K562 (cell line): ENCODE data around the gene USP15. TPM values are rescaled to one million over a fixed set of nuclear protein-coding genes. Genes with fewer than 3 reads are reported as not detected.

Source experiments
- ATAC-seq: fragments of 200-7000 bp; cut with Tn5 transposase; 3 replicates; pipeline ENCODE4 v1.9.1; 2020; ENCODE audit warnings: moderate library complexity
- BruUV-seq: library from RNA; stranded (reverse); fragments of 400-500 nt; replicated peaks from 2 replicates; lab custom pipeline; 2021; lab: Mats Ljungman, UMichigan
- CTCF ChIA-PET: fragments of 300-600 bp; formaldehyde crosslinking; extraction: SDS; loops from one replicate; lab custom pipeline; 2021; ENCODE audit warnings: low intra/inter-chr PET ratio; lab: Yijun Ruan, JAX
- POLR2A ChIA-PET: fragments of 300-600, 350-650 bp; sonication (Branson Sonifier 250); formaldehyde crosslinking; extraction: SDS; loops from one replicate; lab custom pipeline; 2021; ENCODE audit warnings: antibody characterized with exemption, inconsistent platforms; lab: Yijun Ruan, JAX
- DNase-seq, 4 experiments: peaks; one replicate each; pipeline versions ENCODE4 v3.0.0 to v3.0.0-alpha.2; 2011 to 2018; ENCODE audit warnings: low spot score in 3 of 4, mixed read lengths in 3 of 4; ENCODE audit errors: extremely low read depth in 1 of 4
- FAIRE-seq: peaks from 2 replicates; lab custom pipeline; 2011; peaks lifted over from hg19 to GRCh38; lab: Jason Lieb, UNC
- H2AFZ ChIP-seq: 2 replicates; pipeline ENCODE4 v1.6.0; 2011; ENCODE audit warnings: low read depth, low read length, control low read depth, inconsistent platforms
- H3K27ac ChIP-seq: fragments of 200-600 bp; 3 replicates; pipeline ENCODE4 v1.8.0; 2011; ENCODE audit warnings: low read depth, mild to moderate bottlenecking, control low read depth, inconsistent platforms, low read length, moderate library complexity, mixed read lengths; ENCODE audit errors: extremely low read depth
- H3K27me3 ChIP-seq, 2 experiments: fragments of 300-600 bp in 1 of 2; 2 replicates in 1 of 2; 3 replicates in 1 of 2; pipeline versions ENCODE4 v1.6.0 to v1.8.0; 2011; ENCODE audit warnings: inconsistent platforms in 2 of 2, low read length in 2 of 2, mild to moderate bottlenecking in 1 of 2, mixed read lengths in 1 of 2, moderate library complexity in 1 of 2; ENCODE audit not compliant: control insufficient read depth in 2 of 2, insufficient read depth in 2 of 2
- H3K36me3 ChIP-seq: fragments of 300-600 bp; 3 replicates; pipeline ENCODE4 v1.8.0; 2011; ENCODE audit warnings: mild to moderate bottlenecking, low read length, inconsistent platforms; ENCODE audit not compliant: control insufficient read depth, insufficient read depth
- H3K4me1 ChIP-seq, 2 experiments: fragments of 200-600 bp in 1 of 2; replicated peaks in 1 of 2; 2 replicates in 1 of 2; 3 replicates in 1 of 2; pipeline versions ENCODE4 v1.5.1 to v1.8.0; 2011; ENCODE audit warnings: inconsistent platforms in 2 of 2, low read length in 2 of 2, mild to moderate bottlenecking in 1 of 2, mixed read lengths in 1 of 2, moderate library complexity in 1 of 2; ENCODE audit not compliant: control insufficient read depth in 2 of 2, insufficient read depth in 2 of 2
- H3K4me2 ChIP-seq: 2 replicates; pipeline ENCODE4 v1.6.1; 2011; ENCODE audit warnings: low read length, control low read depth, inconsistent platforms, mixed read lengths; ENCODE audit not compliant: insufficient read depth
- H3K4me3 ChIP-seq: fragments of 200-600 bp; sonication (generic), shearing (Covaris generic); 2 replicates; pipeline ENCODE4 v1.5.1; 2016; ENCODE audit warnings: control low read depth, inconsistent platforms
- H3K79me2 ChIP-seq: fragments of 200-600 bp; 3 replicates; pipeline ENCODE4 v1.8.0; 2011; ENCODE audit warnings: low read length, inconsistent platforms; ENCODE audit not compliant: control insufficient read depth, insufficient read depth
- H3K9ac ChIP-seq, 2 experiments: 2 replicates each; pipeline versions ENCODE4 v1.6.0 to v1.6.1; 2011; ENCODE audit warnings: low read depth in 2 of 2, low read length in 2 of 2, control low read depth in 1 of 2, inconsistent platforms in 1 of 2, mild to moderate bottlenecking in 1 of 2, mixed read lengths in 1 of 2; ENCODE audit not compliant: insufficient read depth in 1 of 2
- H3K9me1 ChIP-seq: one replicate; pipeline ENCODE4 v1.6.0; 2011; ENCODE audit warnings: inconsistent platforms, mild to moderate bottlenecking, low read length, moderate library complexity; ENCODE audit not compliant: control insufficient read depth, insufficient read depth
- H3K9me3 ChIP-seq: replicated peaks from 2 replicates; pipeline ENCODE4 v1.5.1; 2011; ENCODE audit warnings: low read depth, low read length, inconsistent platforms; ENCODE audit not compliant: control insufficient read depth, insufficient read depth
- H4K20me1 ChIP-seq: replicated peaks from 2 replicates; pipeline ENCODE4 v1.6.1; 2011; ENCODE audit warnings: low read length, inconsistent platforms, mixed read lengths; ENCODE audit not compliant: control insufficient read depth, insufficient read depth
- CBFA2T3 ChIP-seq: fragments of 450-650 bp; IDR thresholded peaks from 2 replicates; pipeline ENCODE4 v1.6.1; 2017
- CXXC5 ChIP-seq: fragments of 250-450 bp; sonication (Bioruptor Pico); IDR thresholded peaks from 2 replicates; pipeline ENCODE4 v1.8.0; 2022; ENCODE audit warnings: inconsistent platforms, mild to moderate bottlenecking, moderate library complexity
- DPF2 ChIP-seq: fragments of 450-650 bp; IDR thresholded peaks from 2 replicates; pipeline ENCODE4 v1.6.1; 2016
- E2F4 ChIP-seq: sonication (generic); formaldehyde crosslinking; IDR thresholded peaks from 2 replicates; pipeline ENCODE4 v1.8.0; 2022; ENCODE audit warnings: mild to moderate bottlenecking, low read depth, missing genetic modification reagents
- EP300 ChIP-seq: IDR thresholded peaks from 2 replicates; pipeline ENCODE4 v1.6.1; 2012; ENCODE audit warnings: low read length, improper control_type of control experiment
- JUND ChIP-seq, 2 experiments: IDR thresholded peaks; 2 replicates in 1 of 2; 3 replicates in 1 of 2; pipeline ENCODE4 v1.6.1; 2011; ENCODE audit warnings: borderline replicate concordance in 2 of 2, low read depth in 2 of 2, low read length in 2 of 2, improper control_type of control experiment in 1 of 2, missing biosample characterization in 1 of 2, missing genetic modification characterization in 1 of 2, missing genetic modification reagents in 1 of 2
- TEAD4 ChIP-seq, 2 experiments: sonication (generic) in 1 of 2; formaldehyde crosslinking in 1 of 2; IDR thresholded peaks; 2 replicates each; pipeline versions ENCODE4 v1.6.1 to v1.8.0; 2012 to 2022; ENCODE audit warnings: borderline replicate concordance in 1 of 2, inconsistent platforms in 1 of 2, low read length in 1 of 2, mild to moderate bottlenecking in 1 of 2, missing genetic modification reagents in 1 of 2
- ZNF384 ChIP-seq: IDR thresholded peaks from 2 replicates; pipeline ENCODE4 v1.6.1; 2012; ENCODE audit warnings: low read depth, low read length, improper control_type of control experiment
- WGBS: fragments of 100-300 bp; shearing (Covaris generic); methylation state at CpG from one replicate; pipeline ENCODE4 v1.1.6; 2016; ENCODE audit warnings: low coverage, mixed read lengths; ENCODE audit not compliant: insufficient coverage; ENCODE audit errors: missing lambda C conversion rate; 5-methylcytosine and 5-hydroxymethylcytosine counted together
- in situ Hi-C: fragments of 300-500 bp; cut with MboI; formaldehyde crosslinking; loops from 4 replicates; pipeline ENCODE4 v1.15.0; 2018; ENCODE audit warnings: inconsistent platforms, mixed read lengths
- intact Hi-C: fragments of 100-400 bp; cut with micrococcal nuclease; formaldehyde crosslinking; loops from 2 replicates; pipeline ENCODE4 v1.14.2; 2022
- polyA plus RNA-seq, 8 experiments: library from polyadenylated mRNA; depleted of rRNA in 4 of 8; stranded (reverse) in 5 of 8; unstranded in 3 of 8; fragments of >200 nt; fragmentation: Nextera tagmentation in 2 of 8; fragmentation: Illumina TruSeq in 1 of 8; extraction: Ambion mirVana in 2 of 8; extraction: Trizol in 1 of 8; gene quantifications; 2 replicates each; pipeline versions ENCODE4 v1.2.1 to v1.2.3, GENCODE V29; 2011 to 2014; ENCODE audit warnings: inconsistent platforms in 1 of 8, missing spikeins in 1 of 8
- total RNA-seq, 7 experiments: library from RNA; depleted of rRNA in 6 of 7; stranded (reverse); fragments of >200 nt in 6 of 7; fragmentation: Illumina TruSeq in 2 of 7; extraction: Trizol in 2 of 7; gene quantifications; 2 replicates each; pipeline versions ENCODE4 v1.2.1 to v1.2.3, GENCODE V29; 2011 to 2021; ENCODE audit warnings: low replicate concordance in 1 of 7
- TF ChIP-seq, protein P1 (sequence below): sonication (generic); IDR thresholded peaks from 2 replicates; pipeline ENCODE4 v1.6.1; 2016
- TF ChIP-seq, protein P2 (sequence below): fragments of 250-450 bp; sonication (Bioruptor Pico); IDR thresholded peaks from 2 replicates; pipeline ENCODE4 v1.5.0; 2021; ENCODE audit warnings: mild to moderate bottlenecking, moderate library complexity

USP15 gene
- total and polyA plus RNA-seq, 9 of the 15 experiments (the other 6 are each of a cell fraction or from before 2014, with no cell fraction given): 140 to 272 (median 182) TPM

DNA sequence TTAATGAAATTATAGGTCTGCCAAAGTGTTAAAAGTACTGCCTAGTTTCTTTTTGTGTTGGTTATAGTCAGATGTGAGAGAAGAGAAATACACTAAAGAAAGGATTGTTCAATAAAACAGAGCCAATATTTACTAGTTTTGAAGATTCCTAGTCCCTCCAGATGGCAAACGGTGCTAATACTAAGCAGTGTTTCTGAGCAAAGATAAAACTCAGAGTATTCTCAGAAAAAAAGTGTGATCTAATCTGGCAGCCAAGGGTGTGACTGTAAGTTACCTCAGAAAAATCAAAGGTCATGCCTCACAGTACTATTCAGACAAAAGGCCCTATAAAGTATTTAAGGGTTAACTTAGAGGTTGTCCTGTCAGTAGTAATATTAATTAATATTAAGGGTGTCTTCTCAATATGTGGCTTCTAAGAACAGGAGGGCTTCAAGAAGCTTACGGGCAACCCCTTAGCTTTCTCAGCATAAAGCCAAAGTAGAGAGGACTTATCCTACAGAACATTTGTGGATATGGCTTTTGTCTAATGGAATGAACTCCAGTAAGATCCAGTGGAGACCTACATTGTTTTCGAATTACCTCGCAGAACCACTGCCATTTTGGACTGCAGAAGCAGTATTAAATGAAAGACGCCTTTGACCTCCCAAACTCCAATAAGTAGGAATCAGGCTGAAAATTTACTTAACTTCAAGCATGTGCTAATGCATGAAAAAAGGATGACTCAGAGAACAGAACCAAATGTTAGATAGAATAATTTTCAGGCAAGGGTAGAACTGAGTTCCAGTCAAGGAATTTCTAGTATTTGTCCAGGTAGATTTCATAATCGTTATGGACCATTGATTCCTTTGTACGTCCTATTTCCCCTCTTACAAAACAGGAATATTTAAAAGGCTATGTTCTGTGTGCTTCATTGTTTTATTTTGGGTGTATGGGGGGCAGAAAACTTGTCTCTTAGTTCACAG is 46.6 kb downstream of the USP15 start:
- intact Hi-C loops: loop anchor here (5.0 kb wide), 1 partner anchor 45 kb away; the partner anchor contains the start of gene USP15
- H3K4me3 ChIP-seq: no peak overlapping the region
- TF ChIP-seq ZNF384 (peak; percentile 60; the same call in 1 of the 2 replicates), TEAD4 (IDR thresholded peaks at IDR 0.05; ENCODE audit: low read length) (0 out of 2 replicates have a peak, but pooled peaks have one; percentile 11), TEAD4 (CRISPR knock-in tag; IDR thresholded peaks at IDR 0.05; ENCODE audit: borderline replicate concordance) (no peak), JUND (IDR thresholded peaks at IDR 0.05; ENCODE audit: borderline replicate concordance, low read depth, low read length) (peak; percentile 16; the same call in 1 of the 2 replicates), JUND (tag; IDR thresholded peaks at IDR 0.05; ENCODE audit: borderline replicate concordance, low read depth, low read length) (no peak; the same call in 2 of the 3 replicates), DPF2 (peak; percentile 55; the same call in 1 of the 2 replicates), CXXC5 (CRISPR knock-in tag) (peak; percentile 15; the same call in 1 of the 2 replicates), E2F4 (no peak), CBFA2T3 (peak; percentile 18; the same call in 1 of the 2 replicates), EP300 (0 out of 2 replicates have a peak, but pooled peaks have one; percentile 6)
- TF ChIP-seq, protein P1, sequence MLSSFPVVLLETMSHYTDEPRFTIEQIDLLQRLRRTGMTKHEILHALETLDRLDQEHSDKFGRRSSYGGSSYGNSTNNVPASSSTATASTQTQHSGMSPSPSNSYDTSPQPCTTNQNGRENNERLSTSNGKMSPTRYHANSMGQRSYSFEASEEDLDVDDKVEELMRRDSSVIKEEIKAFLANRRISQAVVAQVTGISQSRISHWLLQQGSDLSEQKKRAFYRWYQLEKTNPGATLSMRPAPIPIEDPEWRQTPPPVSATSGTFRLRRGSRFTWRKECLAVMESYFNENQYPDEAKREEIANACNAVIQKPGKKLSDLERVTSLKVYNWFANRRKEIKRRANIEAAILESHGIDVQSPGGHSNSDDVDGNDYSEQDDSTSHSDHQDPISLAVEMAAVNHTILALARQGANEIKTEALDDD: peak; percentile 15; the same call in 1 of the 2 replicates
- TF ChIP-seq, protein P2, sequence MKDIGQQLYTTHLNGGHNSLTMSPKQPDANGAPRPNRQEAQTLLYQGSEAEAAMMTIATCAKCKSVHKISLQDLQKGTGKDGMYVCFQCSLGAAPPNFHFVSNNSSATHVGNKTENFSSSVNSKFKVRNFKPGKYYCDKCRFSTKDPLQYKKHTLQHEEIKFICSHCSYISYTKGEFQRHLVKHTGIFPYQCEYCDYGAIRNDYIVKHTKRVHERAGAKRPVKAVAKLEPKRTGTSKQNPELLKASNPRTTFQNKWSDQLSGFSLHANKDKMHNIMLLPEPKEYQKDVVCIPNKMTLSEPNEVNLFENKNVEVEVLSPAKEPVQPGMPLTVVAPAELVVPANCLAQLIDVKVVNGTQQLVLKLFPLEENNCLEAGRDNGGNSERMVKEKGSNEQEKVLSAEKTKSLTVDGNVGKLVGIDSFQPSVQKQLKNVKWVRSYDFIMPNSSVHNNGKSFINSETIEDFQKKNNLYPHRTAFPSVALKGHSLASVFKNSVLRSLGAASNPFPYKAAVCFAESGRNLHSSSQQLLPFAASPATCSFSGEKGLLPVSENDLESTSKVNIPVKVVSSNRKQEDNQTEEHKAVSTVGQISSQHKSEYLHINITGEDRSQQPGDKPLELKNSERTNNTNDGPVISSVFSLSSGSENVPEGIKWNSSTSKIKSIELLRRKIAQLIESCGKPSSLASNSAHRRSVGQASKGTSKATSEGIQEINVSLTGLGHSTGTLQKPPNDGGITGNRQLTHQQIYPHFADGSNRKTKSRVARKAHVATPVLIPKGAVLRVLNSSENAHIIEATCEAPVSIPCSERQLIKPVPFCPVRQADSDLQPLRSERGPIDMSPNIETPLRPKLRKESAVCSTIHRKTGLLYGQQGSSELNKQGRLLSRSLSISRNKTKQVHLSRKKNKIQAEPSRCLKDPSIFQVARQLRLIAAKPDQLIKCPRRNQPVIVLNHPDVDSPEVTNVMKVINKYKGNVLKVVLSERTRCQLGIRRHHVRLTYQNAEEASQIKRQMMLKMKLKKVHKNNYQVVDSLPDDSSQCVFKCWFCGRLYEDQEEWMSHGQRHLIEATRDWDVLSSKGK: no peak
- TF ChIP-seq, all 486 proteins: peak for 8
- DNase-seq (peak in 1 of 4 experiments; percentile 35), ATAC-seq (peak; percentile 78), FAIRE-seq (no peak)
- in situ Hi-C loops: no loop called here
- Histone ChIP-seq H3K79me2 (peaks cover 100% of the 10 kb centered on the region), H3K4me1 (peaks cover 3 to 16% of the 10 kb centered on the region in 2 experiments; a peak in 3 of 5 replicates), H3K36me3 (peaks cover 98% of the 10 kb centered on the region), H2AFZ (no peak overlapping the region), H3K27ac (peak overlapping the region; percentile 24; the same call in 2 of the 3 replicates), H3K9me1 (no peaks in the 10 kb centered on the region), H3K9ac (no peak overlapping the region), H3K9me3 (peaks cover 13% of the 10 kb centered on the region; the same call in 1 of the 2 replicates), H4K20me1 (no peaks in the 10 kb centered on the region), H3K27me3 (no peaks in the 10 kb centered on the region), H3K4me2 (no peak overlapping the region)
- BruUV-seq: no TSS peak
- POLR2A ChIA-PET: interaction anchor here (1.1 kb wide), 1 partner anchor 10 kb away, joined by 3 read pairs; no protein-coding TSS in a partner anchor
- WGBS: 84% methylated on average over 7 of the region's 7 CpGs
- CTCF ChIA-PET: no interaction called here
